Cardiac septum (tissue), 1 donor: ENCODE results near the gene FKBP1B. TPM values are rescaled to one million over a fixed set of nuclear protein-coding genes. Genes with fewer than 3 reads are reported as not detected.
"Not testable (repeated sequence)": the region's sequence is repeated elsewhere in the genome, so short reads cannot be mapped to it uniquely, and the experiment has no call there.

ENCODE experiments used
- DNase-seq: peaks from one replicate; pipeline ENCODE4 v3.0.0-alpha.2; 2020; ENCODE audit warnings: low spot score
- intact Hi-C: fragments of 100-400 bp; cut with DNase I; formaldehyde crosslinking; loops from one replicate; pipeline ENCODE4 v1.14.0; 2022
- long read RNA-seq: library from polyadenylated mRNA; unstranded; transcript quantifications from one replicate; pipeline ENCODE4 v2.0.0, GENCODE V29; 2021
- total RNA-seq: library from RNA; stranded (reverse); fragmentation: NEBNext Ultra II Directional; extraction: Animal tissue kit (Norgen Biotek cat#: 25700); gene quantifications from one replicate; pipeline ENCODE4 v1.2.1, GENCODE V29; 2021
- donor health status: DM: no; HTN: no; CAD: no.

The FKBP1B gene
- total RNA-seq, result 2.0 TPM
- long read RNA-seq, partial matches to known transcripts, result 0 of 2 reads
- long read RNA-seq, other reads (novel, unspliced or antisense), result 2 of 2 reads

GRCh38 chr2:24049485-24050021 lies at the start of gene FKBP1B:
TSS of gene FKBP1B (plus strand) at chr2:24049741. CDS start at chr2:24049850, 109 bp downstream.
- intact Hi-C loops, result loop anchor here (10.0 kb wide), 1 partner anchor 125 kb away; the partner anchor contains the start of gene ATAD2B
- no peak for DNase-seq

GRCh38 chr2:24007693-24008092 lies 41.8 kb upstream of the FKBP1B start:
- no peak for DNase-seq
- intact Hi-C loops, result no loop called here

- DNase-seq, result no peak
- intact Hi-C loops, result no loop called here
Measured at GRCh38 chr2:24008672-24009366, 40.7 kb upstream of the FKBP1B start.

GRCh38 chr2:24009367-24009679 lies 40.2 kb upstream of the FKBP1B start:
- no peak for DNase-seq
- intact Hi-C loops, result no loop called here

- no peak for DNase-seq
- intact Hi-C loops, result no loop called here
Measured at GRCh38 chr2:24009680-24010476, 39.7 kb upstream of the FKBP1B start, which contains the start of gene MFSD2B. TSS of gene MFSD2B (plus strand) at chr2:24010085. CDS start at chr2:24010097, 12 bp downstream.

- intact Hi-C loops, result no loop called here
- DNase-seq, result no peak
Measured at GRCh38 chr2:24010477-24011249, 38.9 kb upstream of the FKBP1B start.

- DNase-seq, result no peak
- intact Hi-C loops, result no loop called here
Measured at GRCh38 chr2:24011250-24012104, 38.1 kb upstream of the FKBP1B start.

- DNase-seq, result no peak
- intact Hi-C loops, result no loop called here
Measured at GRCh38 chr2:24012521-24013188, 36.9 kb upstream of the FKBP1B start.

GRCh38 chr2:24014902-24015301 lies 34.6 kb upstream of the FKBP1B start:
- intact Hi-C loops, DNase-seq: not testable (repeated sequence)

GRCh38 chr2:24015562-24016375 lies 33.8 kb upstream of the FKBP1B start:
- intact Hi-C loops, result no loop called here
- no peak for DNase-seq

GRCh38 chr2:24016376-24016761 lies 33.2 kb upstream of the FKBP1B start:
- DNase-seq, result no peak
- intact Hi-C loops, result no loop called here

GRCh38 chr2:24016853-24017703 lies 32.5 kb upstream of the FKBP1B start:
- no peak for DNase-seq
- intact Hi-C loops, result no loop called here

GRCh38 chr2:24017711-24018110 lies 31.8 kb upstream of the FKBP1B start:
- DNase-seq, result no peak
- intact Hi-C loops, result no loop called here

- intact Hi-C loops, result no loop called here
- DNase-seq, result no peak
Measured at GRCh38 chr2:24018241-24018640, 31.3 kb upstream of the FKBP1B start.

GRCh38 chr2:24019729-24020128 lies 29.8 kb upstream of the FKBP1B start:
- intact Hi-C loops, result no loop called here
- no peak for DNase-seq

GRCh38 chr2:24020244-24020643 lies 29.3 kb upstream of the FKBP1B start:
- intact Hi-C loops, result no loop called here
- DNase-seq, result no peak
